ENCODE data around the gene HECTD1.
"Not testable (repeated sequence)": the region's sequence is repeated elsewhere in the genome, so short reads cannot be mapped to it uniquely, and the experiment has no call there.

HECTD1 gene

DNA sequence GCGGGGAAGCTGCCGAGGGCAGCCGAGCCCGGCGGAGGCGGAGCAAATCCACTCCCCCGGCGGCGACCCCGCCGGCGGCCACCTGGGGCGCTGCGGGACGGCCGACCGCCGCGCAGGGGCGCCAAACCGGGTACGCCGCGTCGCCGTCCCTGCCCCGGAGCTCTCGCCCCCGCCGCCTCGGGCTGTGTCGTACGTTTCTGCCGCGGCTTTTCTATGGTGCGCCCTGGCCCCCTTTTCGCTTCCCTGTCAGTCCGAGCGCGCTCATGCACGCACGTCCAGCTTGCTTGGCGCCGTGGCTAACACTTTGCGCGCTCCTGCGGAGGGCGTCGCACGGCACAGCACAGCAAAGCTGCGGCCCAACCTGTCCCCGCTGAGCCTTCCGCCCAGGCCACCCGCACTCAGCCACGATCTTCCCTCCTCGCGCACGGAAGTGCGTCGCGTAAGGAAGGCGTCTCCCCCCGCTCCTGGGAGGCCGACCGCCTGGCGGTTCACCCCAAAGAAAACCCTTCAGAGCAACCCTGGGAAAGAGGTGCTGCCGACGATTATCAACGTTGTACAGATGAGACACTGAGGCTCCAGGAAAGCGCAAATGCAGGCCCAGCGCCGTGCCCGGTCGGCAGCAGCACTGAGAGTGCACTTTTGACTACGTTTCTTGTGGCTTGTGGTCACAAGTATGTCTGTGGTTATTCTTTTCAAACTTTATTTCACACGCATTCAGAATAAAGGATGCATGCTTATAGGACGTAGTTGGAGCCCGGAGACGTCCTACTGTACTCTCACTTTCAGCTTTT, at the start of gene HECTD1:
Gene HECTD1, minus strand, starts transcription at position 39 of the 791 bp plus-strand sequence. CDS start 1,857 bp downstream, outside the sequence.
- DNase-seq (ENCODE audit: low read depth) = peak; percentile 86

DNA sequence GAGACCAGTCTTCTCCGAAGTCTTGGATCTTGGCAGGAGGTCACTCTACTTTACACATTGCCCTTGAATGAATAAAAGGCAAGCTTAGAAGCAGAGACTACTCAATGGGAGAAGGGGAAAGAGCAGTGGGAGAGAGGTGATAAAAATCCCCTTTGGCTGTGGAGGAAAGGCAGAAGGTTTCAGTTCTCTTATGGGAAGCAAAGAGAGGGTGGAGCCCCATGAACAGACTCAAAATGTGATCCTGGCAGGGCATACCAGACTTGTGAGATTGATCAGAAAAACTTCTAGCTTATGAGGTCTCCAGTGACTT, 49.6 kb upstream of the HECTD1 start:
- no peak for DNase-seq (ENCODE audit: low read depth)

DNA sequence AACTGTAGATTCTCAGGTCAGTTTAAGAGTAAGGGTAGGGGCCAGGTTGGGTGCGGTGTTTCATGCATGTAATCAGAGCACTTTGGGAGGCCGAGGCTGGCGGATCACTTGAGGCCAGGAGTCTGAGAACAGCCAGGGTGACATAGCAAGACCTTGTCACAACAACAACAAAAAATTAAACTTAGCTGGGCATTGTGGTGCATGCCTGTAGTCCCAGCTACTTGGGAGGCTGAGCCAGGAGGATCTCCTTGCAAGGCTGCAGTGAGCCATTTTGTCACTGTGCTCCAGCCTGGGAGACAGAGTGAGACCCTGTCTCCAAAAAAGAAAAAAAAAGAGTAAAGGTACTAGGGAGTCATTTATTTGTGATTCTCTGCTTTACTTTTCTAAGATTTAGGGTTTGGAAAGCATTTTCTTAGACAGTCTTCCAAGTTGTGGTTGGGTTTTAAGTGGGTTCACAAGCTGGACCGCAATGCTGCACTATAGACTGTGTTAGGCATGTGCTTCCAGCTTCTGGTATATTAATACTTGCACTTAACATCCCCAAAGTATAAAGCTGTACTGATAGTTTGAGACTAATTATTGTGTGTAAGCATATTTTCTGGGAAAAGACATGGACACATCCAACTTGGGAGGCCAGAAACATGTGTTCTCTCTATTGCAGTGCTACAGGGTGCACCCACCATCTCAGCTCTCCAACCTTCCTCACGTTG, 49.1 kb upstream of the HECTD1 start:
- no peak for DNase-seq (ENCODE audit: low read depth)

DNA sequence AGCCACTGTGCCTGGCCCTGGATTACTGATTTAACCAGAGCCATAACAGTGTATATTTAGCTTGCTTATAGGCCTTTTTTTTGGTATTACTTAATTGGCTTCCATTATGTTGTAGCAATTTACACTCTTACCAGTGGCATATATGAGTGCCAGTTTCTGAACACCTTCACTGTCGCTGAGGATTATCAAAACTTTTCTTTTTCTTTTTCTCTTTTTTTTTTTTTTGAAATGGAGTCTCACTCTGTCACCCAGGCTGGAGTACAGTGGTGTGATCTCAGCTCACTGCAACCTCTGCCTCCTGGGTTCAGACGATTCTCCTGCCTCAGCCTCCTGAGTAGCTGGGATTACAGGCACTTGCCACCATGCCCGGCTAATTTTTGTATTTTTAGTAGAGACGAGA, 48.3 kb upstream of the HECTD1 start:
- not testable (repeated sequence) for DNase-seq (ENCODE audit: low read depth)

DNA sequence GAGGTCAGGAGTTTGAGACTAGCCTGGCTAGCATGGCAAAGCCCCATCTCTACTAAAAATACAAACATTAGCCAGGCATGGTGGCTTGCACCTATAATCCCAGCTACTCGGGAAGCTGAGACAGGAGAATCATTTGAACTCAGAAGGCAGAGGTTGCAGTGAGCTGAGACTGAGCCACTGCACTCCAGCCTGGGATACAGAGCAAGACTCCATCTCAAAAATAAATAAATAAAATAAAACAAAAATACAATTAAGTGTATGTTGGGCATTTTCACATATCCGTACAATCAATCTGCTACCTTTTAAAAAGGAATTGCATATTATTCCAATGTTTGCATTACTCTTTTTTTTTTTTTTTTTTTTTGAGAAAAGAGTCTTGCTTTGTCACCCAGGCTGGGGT, 47.7 kb upstream of the HECTD1 start:
- DNase-seq (ENCODE audit: low read depth) = no peak

DNA sequence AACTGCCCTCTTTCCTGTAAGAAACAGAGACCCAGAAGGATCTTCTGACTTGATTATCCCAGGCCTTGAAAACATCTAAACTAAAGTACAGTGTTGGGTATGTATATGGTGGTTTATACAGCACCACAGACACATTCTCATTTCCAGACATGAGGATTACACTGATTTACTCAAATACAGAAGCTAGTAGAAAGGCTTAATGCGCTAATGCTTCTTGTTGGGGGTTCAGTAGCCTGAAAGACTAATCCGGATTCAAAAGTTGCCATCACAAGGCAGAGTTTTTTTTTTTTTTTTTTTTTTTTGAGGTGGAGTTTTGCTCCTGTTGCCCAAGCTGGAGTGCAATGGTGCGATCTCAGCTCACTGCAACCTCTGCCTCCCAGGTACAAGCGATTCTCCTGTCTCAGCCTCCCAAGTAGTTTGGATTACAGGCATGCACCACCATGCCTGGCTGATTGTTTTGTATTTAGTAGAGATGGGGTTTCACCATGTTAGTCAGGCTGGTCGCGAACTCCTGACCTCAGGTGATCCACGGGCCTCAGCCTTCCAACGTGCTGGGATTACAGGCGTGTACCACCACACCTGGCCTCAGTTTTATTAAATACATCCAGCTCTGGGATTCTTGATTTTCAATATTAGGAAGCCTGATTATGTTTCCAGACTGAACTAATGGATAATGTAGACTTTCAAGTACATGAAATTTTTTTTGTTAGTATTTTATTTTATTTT, 46.3 kb upstream of the HECTD1 start:
- DNase-seq (ENCODE audit: low read depth) = no peak

DNA sequence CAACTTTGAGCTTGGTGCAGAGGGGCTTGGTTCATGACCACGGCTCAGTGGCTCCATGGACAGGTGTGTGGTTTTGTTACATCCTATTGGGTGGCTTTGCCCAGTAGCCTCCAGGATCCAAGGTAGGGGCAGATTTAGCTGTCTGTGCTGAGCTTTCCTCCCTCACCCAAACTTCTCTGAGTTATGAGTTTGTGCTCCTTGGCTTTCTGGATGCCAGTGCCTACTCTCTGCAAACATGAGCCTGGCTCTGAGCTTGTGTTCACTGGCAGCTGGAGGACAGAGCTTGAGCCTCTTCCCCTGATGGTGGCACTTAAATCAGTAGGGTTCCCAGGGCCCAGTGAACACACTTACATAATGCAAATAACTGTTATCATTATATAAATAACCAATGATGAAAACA, 45.3 kb upstream of the HECTD1 start:
- no peak for DNase-seq (ENCODE audit: low read depth)

DNA sequence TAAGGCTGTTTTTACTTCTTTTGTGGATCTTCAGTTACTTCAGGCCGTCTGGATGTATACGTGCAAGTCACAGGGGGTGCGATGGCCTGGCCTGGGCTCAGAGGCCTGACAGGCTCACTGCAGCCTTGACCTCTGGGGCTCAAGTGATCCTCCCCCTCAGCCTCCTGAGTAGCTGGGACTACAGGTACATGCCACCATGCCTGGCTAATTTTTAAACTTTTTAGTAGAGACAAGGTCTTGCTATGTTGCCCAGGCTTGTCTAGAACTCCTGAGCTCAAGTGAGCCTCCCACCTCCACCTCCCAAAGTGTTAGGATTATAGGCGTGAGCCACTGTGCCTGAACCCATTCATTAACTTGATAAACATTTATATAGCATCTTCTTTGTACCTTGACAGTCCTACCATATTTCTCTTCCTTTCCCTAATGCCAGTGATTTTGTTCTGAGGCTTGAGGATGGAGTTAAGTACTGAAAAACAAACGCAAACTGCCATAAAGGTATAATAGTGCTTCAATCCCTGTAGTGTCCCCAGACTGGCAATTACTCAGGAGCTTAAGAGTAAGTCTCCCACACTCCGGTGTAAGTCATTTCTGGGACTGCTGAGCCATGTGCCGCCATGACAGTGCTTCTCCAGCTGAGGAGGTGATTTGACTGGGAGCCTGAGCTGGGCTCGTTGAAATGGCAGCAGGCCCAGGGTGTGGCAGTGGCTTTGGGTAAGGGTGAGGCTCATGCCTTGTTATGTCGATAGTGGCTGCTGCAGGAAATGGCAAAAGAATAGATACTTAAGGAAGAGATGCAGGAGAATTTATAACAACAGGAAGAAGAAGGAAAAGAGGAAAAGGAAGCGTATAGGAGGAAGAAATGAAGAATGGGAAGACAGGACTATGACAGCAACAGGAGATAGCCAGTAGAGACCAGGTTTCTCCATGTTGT, 43.7 kb upstream of the HECTD1 start:
- no peak for DNase-seq (ENCODE audit: low read depth)

DNA sequence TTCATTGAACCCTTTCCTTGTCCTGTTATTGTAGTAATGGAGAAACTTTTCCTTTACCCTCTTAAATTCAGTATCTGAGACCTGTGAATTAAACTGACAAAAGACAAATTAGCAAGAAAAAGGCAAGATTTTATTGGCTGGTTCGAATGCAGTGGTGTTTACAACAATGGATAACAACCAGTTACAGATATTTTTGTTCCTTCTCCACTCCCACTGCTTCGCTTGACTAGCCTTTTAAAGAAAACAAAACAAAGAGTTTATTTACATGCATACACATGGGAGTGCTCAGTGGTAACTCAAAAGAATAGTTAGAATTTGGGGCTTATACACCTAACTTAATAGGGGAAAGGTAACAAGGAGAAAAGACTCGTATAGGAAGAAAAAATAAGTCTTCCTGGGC, 37.0 kb upstream of the HECTD1 start:
- no peak for DNase-seq (ENCODE audit: low read depth)

DNA sequence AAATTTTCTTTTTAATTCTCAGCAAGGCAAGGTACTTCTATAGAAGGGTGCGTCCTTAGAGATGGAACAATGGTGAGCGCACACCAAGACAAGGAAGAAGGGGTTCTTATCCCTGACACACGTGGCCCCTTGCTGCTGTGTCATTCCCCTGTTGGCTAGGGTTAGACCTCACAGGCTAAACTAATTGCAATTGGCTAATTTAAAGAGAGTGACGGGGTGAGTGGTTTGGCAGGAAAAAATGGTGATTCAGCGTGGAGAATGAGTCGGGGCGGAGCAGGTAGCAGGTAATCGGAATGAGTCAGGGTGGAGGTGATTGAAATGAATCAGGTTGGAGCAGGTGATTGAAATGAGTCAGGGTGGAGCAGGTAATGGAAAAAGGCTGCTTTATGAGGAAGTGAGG, 36.3 kb upstream of the HECTD1 start:
- no peak for DNase-seq (ENCODE audit: low read depth)

DNA sequence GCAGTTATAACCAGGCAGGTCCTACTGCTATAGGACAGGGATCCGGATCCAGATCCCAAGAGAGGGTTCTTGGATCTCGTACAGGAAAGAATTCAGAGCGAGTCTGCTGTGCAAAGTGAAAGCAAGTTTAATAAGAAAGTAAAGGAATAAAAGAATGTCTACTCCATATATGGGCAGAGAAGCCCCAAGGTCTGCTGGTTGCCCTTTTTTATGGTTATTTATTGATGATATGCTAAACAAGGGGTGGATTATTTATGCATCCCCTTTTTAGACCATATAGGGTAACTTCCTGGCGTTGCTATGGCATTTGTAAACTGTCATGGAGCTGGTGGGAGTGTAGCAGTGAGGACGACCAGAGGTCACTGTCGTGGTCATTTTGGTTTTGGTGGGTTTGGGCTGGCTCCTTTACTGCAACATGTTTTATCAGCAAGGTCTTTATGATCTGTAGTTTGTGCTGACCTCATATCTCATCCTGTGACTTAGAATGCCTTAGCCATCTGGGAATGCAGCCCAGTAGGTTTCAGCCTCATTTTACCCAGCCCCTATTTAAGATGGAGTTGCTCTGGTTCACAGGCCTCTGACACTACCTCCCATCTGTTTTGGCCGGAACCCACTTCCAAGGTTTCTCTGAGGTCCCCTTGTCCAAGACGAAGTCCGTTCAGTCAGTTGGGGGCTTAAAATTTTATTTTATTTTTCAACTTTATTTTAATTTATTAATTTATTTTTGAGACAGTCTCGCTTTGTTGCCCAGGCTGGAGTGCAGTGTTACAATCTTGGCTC, 34.8 kb upstream of the HECTD1 start:
- not testable (repeated sequence) for DNase-seq (ENCODE audit: low read depth)

DNA sequence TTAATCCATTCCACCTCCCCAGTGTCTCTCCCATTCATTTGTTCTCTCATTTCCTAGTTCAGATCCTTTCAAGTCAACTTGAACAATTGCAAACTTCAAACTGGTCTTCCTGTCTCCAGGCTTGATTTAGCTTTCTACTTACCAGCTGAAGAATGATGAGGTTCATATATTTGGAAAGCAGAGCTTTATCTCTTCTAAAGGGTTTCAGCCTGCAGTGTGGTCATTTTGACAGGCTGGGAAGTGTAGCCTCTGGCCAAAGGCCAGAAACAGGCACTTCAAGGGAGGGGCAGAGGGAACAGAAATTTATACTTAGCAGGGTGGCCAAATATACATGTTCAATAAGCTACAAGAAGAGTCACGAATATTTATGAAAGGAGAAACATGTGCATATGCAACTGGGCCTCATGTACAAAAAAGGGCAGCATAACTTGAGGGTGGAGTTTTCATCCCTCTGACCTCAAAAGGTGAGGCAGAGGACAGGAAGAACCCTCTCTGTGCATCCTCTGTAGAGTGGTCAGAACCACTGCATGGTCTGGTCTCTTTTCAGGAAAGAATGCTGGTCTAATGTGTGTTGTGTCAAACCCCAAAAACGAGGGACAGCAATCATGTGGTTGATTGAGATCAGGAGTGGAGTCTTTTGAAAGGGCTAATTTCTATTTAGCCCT, 34.0 kb upstream of the HECTD1 start:
- no peak for DNase-seq (ENCODE audit: low read depth)

DNA sequence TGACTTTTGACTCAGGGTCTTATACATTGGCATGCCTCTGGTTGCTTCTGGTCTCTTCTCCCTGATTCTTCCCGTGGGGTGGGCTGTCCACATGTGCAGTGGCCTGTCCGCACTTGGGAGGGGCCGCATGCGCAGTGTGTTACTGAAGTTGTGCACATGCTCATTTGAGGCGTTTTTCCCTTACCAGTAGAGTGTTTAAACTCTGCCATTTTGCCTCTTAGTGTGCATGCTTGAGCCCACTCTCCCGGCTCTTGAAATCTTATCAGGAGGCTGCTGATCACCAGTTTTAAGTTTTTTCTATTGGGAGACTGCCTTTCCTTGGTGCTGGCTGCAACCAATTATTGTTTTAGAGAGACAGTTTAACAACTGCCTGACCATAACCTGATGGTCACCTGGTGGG, 32.1 kb upstream of the HECTD1 start:
- DNase-seq (ENCODE audit: low read depth) = no peak

DNA sequence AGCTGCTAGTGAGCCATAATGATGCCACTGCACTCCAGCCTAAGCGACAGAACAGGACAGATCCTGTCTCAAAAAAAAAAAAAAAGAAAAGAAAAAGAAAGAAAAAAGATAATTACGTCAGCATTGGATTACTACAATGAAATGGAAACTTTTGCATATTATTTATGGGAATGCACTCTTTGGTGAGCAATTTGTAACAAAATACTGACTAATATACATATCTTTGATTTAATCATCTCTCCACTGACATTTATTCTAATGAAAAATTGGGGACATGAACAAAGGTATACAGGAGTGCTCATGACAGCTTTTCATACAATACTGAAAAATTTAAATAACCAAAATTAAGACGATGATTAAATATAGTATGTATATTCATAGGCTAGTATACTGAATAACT, 27.9 kb upstream of the HECTD1 start:
- no peak for DNase-seq (ENCODE audit: low read depth)

DNA sequence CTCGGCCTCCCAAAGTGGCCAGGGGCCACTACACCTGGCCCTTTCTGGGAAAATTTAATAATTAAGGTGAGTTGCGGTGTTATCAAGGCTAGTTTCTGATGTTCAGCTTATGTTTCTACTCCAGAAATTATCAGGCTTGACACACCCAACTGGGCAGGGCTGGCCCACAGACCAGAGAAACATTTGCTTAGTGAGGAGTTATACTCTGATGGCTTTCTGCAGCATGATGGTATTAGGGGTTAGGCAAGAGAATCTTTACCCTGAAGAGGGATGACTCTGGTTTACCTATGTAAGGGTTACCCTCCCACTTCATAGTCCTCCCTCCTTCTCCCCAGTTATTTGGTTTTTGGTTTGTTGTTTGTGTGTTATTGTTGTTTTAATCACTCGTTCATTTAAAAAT, 24.5 kb upstream of the HECTD1 start:
- no peak for DNase-seq (ENCODE audit: low read depth)

DNA sequence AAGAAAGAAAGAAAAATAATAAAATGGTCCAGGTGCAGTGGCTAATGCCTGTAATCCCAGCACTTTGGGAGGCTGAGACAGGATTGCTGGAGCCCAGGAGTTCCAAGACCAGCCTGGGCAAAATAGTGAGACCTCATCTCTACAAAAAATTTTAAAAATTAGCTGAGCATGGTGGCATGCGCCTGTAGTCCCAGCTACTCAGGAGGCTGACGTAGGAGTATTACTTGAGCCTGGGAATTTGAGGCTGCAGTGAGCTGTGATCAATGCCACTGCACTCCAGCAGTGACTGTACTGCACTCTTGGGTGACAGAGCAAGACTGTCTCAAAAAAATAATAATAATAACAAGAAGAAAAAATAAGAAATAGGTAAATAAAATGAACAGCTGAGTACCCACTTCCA, 23.7 kb upstream of the HECTD1 start:
- not testable (repeated sequence) for DNase-seq (ENCODE audit: low read depth)

DNA sequence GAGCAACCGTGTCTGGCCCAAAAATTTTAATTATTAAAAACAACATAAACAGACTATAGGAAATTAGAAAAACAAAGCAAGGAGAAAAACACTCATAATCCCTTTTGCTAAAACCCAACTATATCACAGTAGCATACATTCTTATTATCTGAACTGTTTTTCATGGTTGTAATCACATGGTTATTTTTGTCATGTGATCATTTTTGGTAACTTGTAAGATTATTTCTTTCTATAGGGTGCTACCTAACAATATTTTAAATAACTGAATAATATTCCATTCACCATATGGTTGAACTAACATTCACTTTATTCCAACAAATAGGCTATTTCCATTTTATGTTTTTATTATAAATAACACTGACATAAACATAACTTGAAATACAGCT, 23.0 kb upstream of the HECTD1 start:
- no peak for DNase-seq (ENCODE audit: low read depth)

DNA sequence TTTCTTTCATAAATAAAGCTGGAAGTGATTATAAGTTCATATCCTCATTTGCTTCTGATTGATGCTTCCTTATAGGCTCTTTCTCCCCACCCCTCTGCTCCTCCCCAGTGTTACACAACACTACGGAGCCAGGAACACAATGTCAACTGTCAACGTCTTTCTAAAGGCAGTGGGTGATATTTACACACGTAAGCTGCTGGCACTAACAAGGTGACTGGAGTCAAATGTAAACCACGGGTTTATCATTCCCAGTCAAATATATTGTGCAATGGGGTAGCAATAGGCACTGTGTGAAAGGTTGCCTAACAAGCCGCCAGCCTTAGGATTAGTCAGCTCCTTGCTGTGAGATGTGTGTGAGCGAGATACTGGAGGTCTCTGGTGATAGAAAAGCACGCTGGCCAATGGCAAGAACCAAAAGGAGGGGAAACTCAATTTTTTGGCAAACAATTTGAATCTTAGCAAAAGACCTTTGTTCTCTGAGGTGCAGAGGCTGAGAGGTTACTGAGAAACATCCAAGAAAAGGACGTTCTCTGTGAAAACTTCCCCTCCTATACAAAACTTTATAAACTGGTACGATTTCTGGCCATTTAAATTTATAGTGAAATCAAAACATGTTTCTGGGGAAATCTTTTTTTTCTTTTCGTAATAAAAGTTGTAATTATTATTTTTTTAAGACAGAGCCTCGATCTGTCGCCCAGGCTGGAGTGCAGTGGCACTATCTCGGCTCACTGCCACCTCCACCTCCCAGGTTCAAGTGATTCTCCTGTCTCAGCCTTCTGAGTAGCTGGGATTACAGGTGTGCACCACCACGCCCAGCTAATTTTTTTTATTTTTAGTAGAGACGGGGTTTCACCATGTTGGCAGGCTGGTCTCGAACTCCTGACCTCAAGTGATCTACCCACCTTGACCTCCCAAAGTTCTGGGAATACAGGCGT, 22.3 kb upstream of the HECTD1 start:
- peak; percentile 20 for DNase-seq (ENCODE audit: low read depth)

DNA sequence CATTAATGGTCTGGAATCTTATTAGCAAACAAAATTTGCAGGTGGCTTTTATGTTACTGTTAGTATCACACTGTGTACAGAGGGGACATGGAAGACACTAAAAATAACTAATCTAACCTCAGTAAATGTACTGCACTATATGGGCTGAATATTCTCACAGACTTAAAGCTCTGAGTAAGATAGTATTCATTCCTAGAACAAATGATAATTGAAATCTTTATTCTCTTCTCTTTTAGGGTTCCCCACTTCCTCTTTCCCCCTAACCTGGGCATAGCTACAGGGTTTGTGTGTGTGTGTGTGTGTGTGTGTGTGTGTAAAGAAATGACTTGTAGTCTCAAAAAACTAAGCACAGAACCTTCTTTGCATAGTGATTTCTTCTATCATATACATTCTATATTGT, 21.4 kb upstream of the HECTD1 start:
- DNase-seq (ENCODE audit: low read depth) = no peak

DNA sequence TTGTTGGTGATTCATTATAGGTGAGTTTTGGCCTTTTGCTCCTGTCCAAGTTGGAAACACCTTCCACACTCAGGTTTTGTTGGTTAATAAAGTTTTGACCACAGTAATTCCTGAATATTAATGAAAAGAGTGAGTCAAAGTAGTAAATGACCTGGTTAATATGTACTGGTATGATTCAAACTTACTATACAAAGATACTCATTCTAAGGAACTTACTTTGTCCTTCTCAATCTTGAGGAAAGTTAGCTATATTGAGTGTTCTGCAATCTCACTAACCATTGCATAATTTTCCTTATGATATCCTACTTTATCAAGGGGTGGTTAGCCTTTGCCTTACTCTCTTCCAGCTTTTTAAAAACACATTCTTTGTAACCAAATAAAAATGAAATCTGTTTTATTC, 20.9 kb upstream of the HECTD1 start:
- no peak for DNase-seq (ENCODE audit: low read depth)
